ENCODE results near the gene GGT1. TPM values are rescaled to one million over a fixed set of nuclear protein-coding genes. Genes with fewer than 3 reads are reported as not detected.

The GGT1 gene
- total RNA-seq, 1 experiment from 2014 or later: 2.8 TPM

Other genes starting within 250 kb of the GGT1 start
- 6.9 and 8.7 TPM in 2 replicates for gene ADORA2A, start 175.6 kb upstream of the GGT1 start, total RNA-seq (2014; rRNA removed; shearing (Covaris generic))
- 0.04 TPM in 1 of 2 replicates, not detected in the other for gene UPB1, start 107.9 kb upstream of the GGT1 start, total RNA-seq (2014; rRNA removed; shearing (Covaris generic))
- 68.4 and 81.0 TPM in 2 replicates for gene GUCD1, start 48.1 kb upstream of the GGT1 start, total RNA-seq (2014; rRNA removed; shearing (Covaris generic))
- gene SNRPD3, start 47.2 kb upstream of the GGT1 start, total RNA-seq (2014; rRNA removed; shearing (Covaris generic)): 252 and 278 TPM in 2 replicates
- 0.35 and 0.95 TPM in 2 replicates for gene LRRC75B, start 10.1 kb upstream of the GGT1 start, total RNA-seq (2014; rRNA removed; shearing (Covaris generic))
- gene PIWIL3, start 171.5 kb downstream of the GGT1 start, total RNA-seq (2014; rRNA removed; shearing (Covaris generic)): 0.02 TPM in 1 of 2 replicates, not detected in the other
- gene SGSM1, start 203.0 kb downstream of the GGT1 start, total RNA-seq (2014; rRNA removed; shearing (Covaris generic)): not detected in 2 replicates

Measured in SJCRH30 (cell line).